Measurements from ENCODE around the gene SLC44A5. TPM values are rescaled to one million over a fixed set of nuclear protein-coding genes. Genes with fewer than 3 reads are reported as not detected.

SLC44A5 gene
- total and polyA plus RNA-seq, 10 of the 15 experiments (the other 5 are each of a cell fraction or from before 2014, with no cell fraction given), result 0.04 to 1.3 TPM; not detected in 8

DNA sequence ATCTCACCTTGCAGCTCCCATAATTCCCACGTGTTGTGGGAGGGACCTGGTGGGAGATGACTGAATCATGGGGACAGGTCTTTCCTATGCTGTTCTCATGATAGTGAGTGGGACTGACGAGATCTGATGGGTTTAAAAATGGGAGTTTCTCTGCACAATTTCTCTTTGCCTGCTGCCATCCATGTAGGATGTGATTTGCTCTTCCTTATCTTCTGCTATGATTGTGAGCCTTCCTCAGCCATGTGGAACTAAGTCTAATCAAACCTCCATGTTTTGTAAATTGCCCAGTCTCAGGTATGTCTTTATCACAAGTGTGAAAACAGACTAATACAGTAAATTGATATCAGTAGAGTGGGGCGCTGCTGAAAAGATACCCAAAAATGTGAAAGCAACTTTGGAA lies 195.7 kb downstream of the SLC44A5 start:
- Histone ChIP-seq H3K27me3 (replicated peaks in 1 of 2; ENCODE audit: control insufficient read depth in 2 of 2, insufficient read depth in 2 of 2, low read length in 1 of 2) (no peaks in the 10 kb centered on the region), H4K20me1 (ENCODE audit: control insufficient read depth, insufficient read depth) (no peaks in the 10 kb centered on the region), H3K4me2 (ENCODE audit: control insufficient read depth, insufficient read depth) (no peak overlapping the region), H2AFZ (ENCODE audit: control insufficient read depth, low read depth, low read length) (no peak overlapping the region), H3K4me3 (no peak overlapping the region), H3K79me2 (ENCODE audit: control insufficient read depth, insufficient read depth, low read length) (no peaks in the 10 kb centered on the region), H3K4me1 (ENCODE audit: control insufficient read depth, insufficient read depth, low read length) (no peaks in the 10 kb centered on the region), H3K9me3 (replicated peaks; ENCODE audit: control insufficient read depth, insufficient read depth, low read length) (no peaks in the 10 kb centered on the region; the same call in 2 of the 3 replicates), H3K9ac (ENCODE audit: control insufficient read depth, insufficient read depth, low read length) (no peak overlapping the region), H3K27ac (ENCODE audit: control insufficient read depth, insufficient read depth) (no peak overlapping the region), H3K36me3 (ENCODE audit: control insufficient read depth in 2 of 2, insufficient read depth in 2 of 2, low read length in 1 of 2) (no peaks in the 10 kb centered on the region)
- FAIRE-seq (no peak), ATAC-seq (no peak), DNase-seq (ENCODE audit: low read depth, low spot score) (no peak)
- CTCF ChIA-PET, result no interaction called here
- BruUV-seq (replicated peaks), result no TSS peak
- POLR2A ChIA-PET, result no interaction called here
- TF ChIP-seq IRF4 (IDR thresholded peaks at IDR 0.05; ENCODE audit: low read depth, low read length) (no peak), ETV6 (conservative IDR thresholded peaks at IDR 0.05 in 1 of 2, IDR thresholded peaks at IDR 0.05 in 1 of 2; ENCODE audit: borderline replicate concordance in 1 of 2, low read depth in 1 of 2) (no peak), ZNF592 (IDR thresholded peaks at IDR 0.05) (no peak), FOXK2 (IDR thresholded peaks at IDR 0.05) (no peak), EED (IDR thresholded peaks at IDR 0.05; ENCODE audit: low read depth) (no peak), SREBF2 (IDR thresholded peaks at IDR 0.05; ENCODE audit: low read length) (no peak)
- TF ChIP-seq, protein P1, sequence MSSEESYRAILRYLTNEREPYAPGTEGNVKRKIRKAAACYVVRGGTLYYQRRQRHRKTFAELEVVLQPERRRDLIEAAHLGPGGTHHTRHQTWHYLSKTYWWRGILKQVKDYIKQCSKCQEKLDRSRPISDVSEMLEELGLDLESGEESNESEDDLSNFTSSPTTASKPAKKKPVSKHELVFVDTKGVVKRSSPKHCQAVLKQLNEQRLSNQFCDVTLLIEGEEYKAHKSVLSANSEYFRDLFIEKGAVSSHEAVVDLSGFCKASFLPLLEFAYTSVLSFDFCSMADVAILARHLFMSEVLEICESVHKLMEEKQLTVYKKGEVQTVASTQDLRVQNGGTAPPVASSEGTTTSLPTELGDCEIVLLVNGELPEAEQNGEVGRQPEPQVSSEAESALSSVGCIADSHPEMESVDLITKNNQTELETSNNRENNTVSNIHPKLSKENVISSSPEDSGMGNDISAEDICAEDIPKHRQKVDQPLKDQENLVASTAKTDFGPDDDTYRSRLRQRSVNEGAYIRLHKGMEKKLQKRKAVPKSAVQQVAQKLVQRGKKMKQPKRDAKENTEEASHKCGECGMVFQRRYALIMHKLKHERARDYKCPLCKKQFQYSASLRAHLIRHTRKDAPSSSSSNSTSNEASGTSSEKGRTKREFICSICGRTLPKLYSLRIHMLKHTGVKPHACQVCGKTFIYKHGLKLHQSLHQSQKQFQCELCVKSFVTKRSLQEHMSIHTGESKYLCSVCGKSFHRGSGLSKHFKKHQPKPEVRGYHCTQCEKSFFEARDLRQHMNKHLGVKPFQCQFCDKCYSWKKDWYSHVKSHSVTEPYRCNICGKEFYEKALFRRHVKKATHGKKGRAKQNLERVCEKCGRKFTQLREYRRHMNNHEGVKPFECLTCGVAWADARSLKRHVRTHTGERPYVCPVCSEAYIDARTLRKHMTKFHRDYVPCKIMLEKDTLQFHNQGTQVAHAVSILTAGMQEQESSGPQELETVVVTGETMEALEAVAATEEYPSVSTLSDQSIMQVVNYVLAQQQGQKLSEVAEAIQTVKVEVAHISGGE (CRISPR knock-in tag; IDR thresholded peaks at IDR 0.05), result no peak
- TF ChIP-seq, protein P2, sequence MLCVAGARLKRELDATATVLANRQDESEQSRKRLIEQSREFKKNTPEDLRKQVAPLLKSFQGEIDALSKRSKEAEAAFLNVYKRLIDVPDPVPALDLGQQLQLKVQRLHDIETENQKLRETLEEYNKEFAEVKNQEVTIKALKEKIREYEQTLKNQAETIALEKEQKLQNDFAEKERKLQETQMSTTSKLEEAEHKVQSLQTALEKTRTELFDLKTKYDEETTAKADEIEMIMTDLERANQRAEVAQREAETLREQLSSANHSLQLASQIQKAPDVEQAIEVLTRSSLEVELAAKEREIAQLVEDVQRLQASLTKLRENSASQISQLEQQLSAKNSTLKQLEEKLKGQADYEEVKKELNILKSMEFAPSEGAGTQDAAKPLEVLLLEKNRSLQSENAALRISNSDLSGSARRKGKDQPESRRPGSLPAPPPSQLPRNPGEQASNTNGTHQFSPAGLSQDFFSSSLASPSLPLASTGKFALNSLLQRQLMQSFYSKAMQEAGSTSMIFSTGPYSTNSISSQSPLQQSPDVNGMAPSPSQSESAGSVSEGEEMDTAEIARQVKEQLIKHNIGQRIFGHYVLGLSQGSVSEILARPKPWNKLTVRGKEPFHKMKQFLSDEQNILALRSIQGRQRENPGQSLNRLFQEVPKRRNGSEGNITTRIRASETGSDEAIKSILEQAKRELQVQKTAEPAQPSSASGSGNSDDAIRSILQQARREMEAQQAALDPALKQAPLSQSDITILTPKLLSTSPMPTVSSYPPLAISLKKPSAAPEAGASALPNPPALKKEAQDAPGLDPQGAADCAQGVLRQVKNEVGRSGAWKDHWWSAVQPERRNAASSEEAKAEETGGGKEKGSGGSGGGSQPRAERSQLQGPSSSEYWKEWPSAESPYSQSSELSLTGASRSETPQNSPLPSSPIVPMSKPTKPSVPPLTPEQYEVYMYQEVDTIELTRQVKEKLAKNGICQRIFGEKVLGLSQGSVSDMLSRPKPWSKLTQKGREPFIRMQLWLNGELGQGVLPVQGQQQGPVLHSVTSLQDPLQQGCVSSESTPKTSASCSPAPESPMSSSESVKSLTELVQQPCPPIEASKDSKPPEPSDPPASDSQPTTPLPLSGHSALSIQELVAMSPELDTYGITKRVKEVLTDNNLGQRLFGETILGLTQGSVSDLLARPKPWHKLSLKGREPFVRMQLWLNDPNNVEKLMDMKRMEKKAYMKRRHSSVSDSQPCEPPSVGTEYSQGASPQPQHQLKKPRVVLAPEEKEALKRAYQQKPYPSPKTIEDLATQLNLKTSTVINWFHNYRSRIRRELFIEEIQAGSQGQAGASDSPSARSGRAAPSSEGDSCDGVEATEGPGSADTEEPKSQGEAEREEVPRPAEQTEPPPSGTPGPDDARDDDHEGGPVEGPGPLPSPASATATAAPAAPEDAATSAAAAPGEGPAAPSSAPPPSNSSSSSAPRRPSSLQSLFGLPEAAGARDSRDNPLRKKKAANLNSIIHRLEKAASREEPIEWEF (IDR thresholded peaks at IDR 0.05; ENCODE audit: insufficient replicate concordance, low read depth, low read length), result no peak
- intact Hi-C loops (cut with micrococcal nuclease; ENCODE audit: unreplicated experiment), result no loop called here
- WGBS (ENCODE audit: insufficient coverage, insufficient replicate concordance, low lambda C conversion rate, missing lambda C conversion rate), result 10% methylated on average over 3 of the region's 3 CpGs
- SMC1A ChIA-PET (ENCODE audit: uncharacterized antibody, unreplicated experiment), result no interaction called here
- in situ Hi-C loops (cut with MboI), result no loop called here
- RAD21 ChIA-PET (ENCODE audit: unreplicated experiment), result no interaction called here

Measured in GM12878 (cell line).